GM12878 (cell line): Measurements from ENCODE around the gene MFSD6. TPM values are rescaled to one million over a fixed set of nuclear protein-coding genes. Genes with fewer than 3 reads are reported as not detected.

Source experiments
- ATAC-seq: fragments of 200-7000 bp; cut with Tn5 transposase; 3 replicates; pipeline ENCODE4 v1.9.1; 2020; ENCODE audit warnings: mild to moderate bottlenecking, moderate library complexity
- BruUV-seq: library from RNA; stranded (reverse); fragments of 400-500 nt; replicated peaks from 2 replicates; lab custom pipeline; 2021; lab: Mats Ljungman, UMichigan
- CTCF ChIA-PET: fragments of 300-600 bp; sonication (Branson Sonifier 250); formaldehyde crosslinking; extraction: SDS; loops from one replicate; lab custom pipeline; 2021; ENCODE audit warnings: inconsistent platforms; lab: Yijun Ruan, JAX
- POLR2A ChIA-PET: fragments of 350-600 bp; formaldehyde crosslinking; extraction: SDS; loops from one replicate; lab custom pipeline; 2021; ENCODE audit warnings: inconsistent platforms; lab: Charles Lee
- RAD21 ChIA-PET: fragments of 300-600 bp; sonication (Branson Sonifier 250); formaldehyde crosslinking; loops from one replicate; lab custom pipeline; 2023; ENCODE audit warnings: antibody characterized with exemption; ENCODE audit not compliant: unreplicated experiment; lab: Charles Lee
- SMC1A ChIA-PET: fragments of 300-600 bp; sonication (Branson Sonifier 250); formaldehyde crosslinking; loops from one replicate; lab custom pipeline; 2023; ENCODE audit not compliant: unreplicated experiment, uncharacterized antibody; lab: Charles Lee
- DNase-seq: peaks from one replicate; pipeline ENCODE4 v3.0.0-alpha.2; 2011; ENCODE audit warnings: low read depth, low spot score
- FAIRE-seq: peaks from 3 replicates; lab custom pipeline; 2011; peaks lifted over from hg19 to GRCh38; lab: Jason Lieb, UNC
- H2AFZ ChIP-seq: 2 replicates; pipeline ENCODE4 v1.6.0; 2011; ENCODE audit warnings: low read depth, low read length, control low read depth; ENCODE audit not compliant: control insufficient read depth
- H3K27ac ChIP-seq: 2 replicates; pipeline ENCODE4 v1.5.1; 2011; ENCODE audit warnings: control low read depth; ENCODE audit not compliant: control insufficient read depth, insufficient read depth
- H3K27me3 ChIP-seq, 2 experiments: replicated peaks in 1 of 2; 2 replicates each; pipeline versions ENCODE4 v1.6.0 to v1.6.1; 2011; ENCODE audit warnings: low read length in 1 of 2; ENCODE audit not compliant: control insufficient read depth in 2 of 2, insufficient read depth in 2 of 2
- H3K36me3 ChIP-seq, 2 experiments: 2 replicates each; pipeline ENCODE4 v1.5.1; 2011; ENCODE audit warnings: low read length in 1 of 2; ENCODE audit not compliant: control insufficient read depth in 2 of 2, insufficient read depth in 2 of 2
- H3K4me1 ChIP-seq: 2 replicates; pipeline ENCODE4 v1.6.1; 2011; ENCODE audit warnings: mild to moderate bottlenecking, low read length, moderate library complexity, mixed read lengths; ENCODE audit not compliant: control insufficient read depth, insufficient read depth
- H3K4me2 ChIP-seq: 2 replicates; pipeline ENCODE4 v1.6.0; 2011; ENCODE audit warnings: control low read depth; ENCODE audit not compliant: control insufficient read depth, insufficient read depth
- H3K4me3 ChIP-seq: fragments of 200-600 bp; sonication (generic); 2 replicates; pipeline ENCODE4 v1.5.1; 2016
- H3K79me2 ChIP-seq: 2 replicates; pipeline ENCODE4 v1.6.0; 2011; ENCODE audit warnings: low read length; ENCODE audit not compliant: control insufficient read depth, insufficient read depth
- H3K9ac ChIP-seq: 2 replicates; pipeline ENCODE4 v1.8.0; 2011; ENCODE audit warnings: low read length, control low read depth, mixed read lengths; ENCODE audit not compliant: control insufficient read depth, insufficient read depth
- H3K9me3 ChIP-seq: replicated peaks from 3 replicates; pipeline ENCODE4 v1.5.1; 2011; ENCODE audit warnings: mild to moderate bottlenecking, low read length; ENCODE audit not compliant: control insufficient read depth, insufficient read depth
- H4K20me1 ChIP-seq: 2 replicates; pipeline ENCODE4 v1.6.0; 2011; ENCODE audit not compliant: control insufficient read depth, insufficient read depth
- CBX5 ChIP-seq: sonication (generic); IDR thresholded peaks from 2 replicates; pipeline ENCODE4 v1.6.1; 2016; ENCODE audit warnings: low read depth, moderate library complexity, mild to moderate bottlenecking, inconsistent platforms
- CEBPB ChIP-seq, 2 experiments: fragments of 150-350 bp in 1 of 2; IDR thresholded peaks; 2 replicates each; pipeline ENCODE4 v1.6.1; 2012 to 2014; ENCODE audit warnings: low read depth in 2 of 2, low read length in 2 of 2, borderline replicate concordance in 1 of 2, inconsistent platforms in 1 of 2
- DPF2 ChIP-seq: fragments of 450-650 bp; IDR thresholded peaks from 2 replicates; pipeline ENCODE4 v1.6.1; 2017; ENCODE audit warnings: mild to moderate bottlenecking
- EZH2 ChIP-seq: IDR thresholded peaks from 2 replicates; pipeline ENCODE4 v1.6.1; 2012; ENCODE audit warnings: low read depth, mild to moderate bottlenecking, control low read depth, inconsistent platforms, low read length, borderline replicate concordance; ENCODE audit not compliant: control insufficient read depth
- HCFC1 ChIP-seq: fragments of 150-350 bp; IDR thresholded peaks from 2 replicates; pipeline ENCODE4 v1.6.1; 2014; ENCODE audit warnings: low read length
- KDM1A ChIP-seq: fragments of 200-600 bp; sonication (generic); IDR thresholded peaks from 2 replicates; pipeline ENCODE4 v1.6.1; 2016; ENCODE audit warnings: borderline replicate concordance
- NR2C1 ChIP-seq: fragments of 450-650 bp; IDR thresholded peaks from 2 replicates; pipeline ENCODE4 v1.6.1; 2017; ENCODE audit warnings: antibody characterized with exemption, mild to moderate bottlenecking, moderate library complexity
- POU2F2 ChIP-seq: IDR thresholded peaks from 3 replicates; pipeline ENCODE4 v1.6.1; 2011; ENCODE audit warnings: low read depth, mild to moderate bottlenecking, low read length, borderline replicate concordance
- SIN3A ChIP-seq: IDR thresholded peaks from 2 replicates; pipeline ENCODE4 v1.6.1; 2012; ENCODE audit warnings: low read depth, low read length, improper control_type of control experiment
- SMAD5 ChIP-seq: IDR thresholded peaks from 2 replicates; pipeline ENCODE4 v1.6.1; 2016; ENCODE audit warnings: antibody characterized with exemption, low read depth
- WGBS: methylation state at CpG from one replicate; pipeline ENCODE4 v1.1.6; 2016; ENCODE audit warnings: low lambda C conversion rate; ENCODE audit not compliant: insufficient replicate concordance, insufficient coverage; ENCODE audit errors: missing lambda C conversion rate; 5-methylcytosine and 5-hydroxymethylcytosine counted together
- in situ Hi-C: fragments of 300-500 bp; cut with MboI; formaldehyde crosslinking; loops from 9 replicates; pipeline ENCODE4 v1.14.3; 2018; ENCODE audit warnings: mixed read lengths
- intact Hi-C: fragments of 100-400 bp; cut with micrococcal nuclease; formaldehyde crosslinking; loops from one replicate; pipeline ENCODE4 v1.14.2; 2022; ENCODE audit not compliant: unreplicated experiment
- polyA plus RNA-seq, 11 experiments: library from polyadenylated mRNA; depleted of rRNA in 4 of 11; unstranded in 6 of 11; stranded (reverse) in 5 of 11; fragments of >200 nt; fragmentation: Nextera tagmentation in 4 of 11; fragmentation: Illumina TruSeq in 1 of 11; extraction: Ambion mirVana in 4 of 11; extraction: Trizol in 1 of 11; gene quantifications; 1 replicate in 1 of 11; 2 replicates in 10 of 11; pipeline versions ENCODE4 v1.2.1 to v1.2.3, GENCODE V29; 2011 to 2016; ENCODE audit warnings: inconsistent platforms in 2 of 11, missing spikeins in 2 of 11, low read depth in 1 of 11
- total RNA-seq, 4 experiments: library from RNA; depleted of rRNA in 3 of 4; stranded (reverse); fragments of >200 nt in 3 of 4; fragmentation: Illumina TruSeq in 1 of 4; extraction: Trizol in 1 of 4; gene quantifications; 2 replicates each; pipeline versions ENCODE4 v1.2.1 to v1.2.3, GENCODE V29; 2013 to 2021
- TF ChIP-seq, protein P1 (sequence below): fragments of 450-650 bp; formaldehyde crosslinking; IDR thresholded peaks from 2 replicates; pipeline ENCODE4 v1.4.0; 2020; ENCODE audit warnings: mild to moderate bottlenecking, moderate library complexity
- TF ChIP-seq, protein P2 (sequence below): fragments of 450-650 bp; IDR thresholded peaks from 2 replicates; pipeline ENCODE4 v1.6.1; 2018; ENCODE audit warnings: mild to moderate bottlenecking, low read depth, moderate library complexity; ENCODE audit not compliant: partially characterized antibody
- TF ChIP-seq, protein P3 (sequence below): IDR thresholded peaks from 2 replicates; pipeline ENCODE4 v1.6.1; 2012; ENCODE audit warnings: low read depth, low read length, improper control_type of control experiment
- TF ChIP-seq, protein P4 (sequence below): fragments of 450-650 bp; IDR thresholded peaks from 2 replicates; pipeline ENCODE4 v1.6.1; 2017; ENCODE audit warnings: low read depth, mild to moderate bottlenecking, moderate library complexity

MFSD6 gene
- total and polyA plus RNA-seq, 10 of the 15 experiments (the other 5 are each of a cell fraction or from before 2014, with no cell fraction given): 6.7 to 42.6 (median 24.2) TPM

DNA sequence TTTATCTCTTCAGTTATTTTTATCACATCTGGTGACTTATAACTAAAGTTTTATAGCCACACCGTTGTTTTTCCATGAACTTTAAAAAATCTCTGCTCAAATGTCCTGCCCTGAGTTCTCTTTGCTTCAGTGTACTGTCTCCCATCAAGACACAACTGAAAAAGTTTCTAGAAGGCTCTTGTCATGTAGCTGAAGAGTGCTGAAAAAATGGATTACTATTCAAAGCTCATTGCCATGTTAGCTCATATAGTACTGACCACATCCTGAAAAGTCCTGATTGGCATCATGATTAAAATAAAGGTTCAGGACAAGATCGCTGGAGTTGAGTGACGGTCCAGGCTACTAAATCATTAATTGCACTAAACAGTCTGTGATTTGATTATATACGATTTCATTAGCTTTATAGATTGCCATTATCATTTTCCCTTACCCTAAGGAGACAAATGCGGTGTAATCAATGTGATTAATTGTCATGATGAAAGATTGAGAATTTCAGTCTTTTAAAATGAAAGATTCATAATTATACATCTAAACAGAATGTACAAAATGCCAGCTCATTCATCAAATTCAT is 62.2 kb downstream of the MFSD6 start:
- no peak for FAIRE-seq

More for the DNA sequence above, 62.2 kb downstream of the MFSD6 start:
- no peak for ATAC-seq
- no peak for DNase-seq
- CTCF ChIA-PET: interaction anchor here (0.7 to 1.2 kb wide), 8 partner anchors 11 to 783 kb away, joined by 3 read pairs; no protein-coding TSS in a partner anchor
- H3K27me3 ChIP-seq: no peaks in the 10 kb centered on the region
- POLR2A ChIA-PET: interaction anchor here (0.5 kb wide), 2 partner anchors 59 to 538 kb away, joined by 4 to 12 read pairs; no protein-coding TSS in a partner anchor
- in situ Hi-C loops: no loop called here
- no peak overlapping the region for H2AFZ ChIP-seq
- TF ChIP-seq CBX5 (no peak), KDM1A (no peak), EZH2 (no peak), DPF2 (no peak), CEBPB (IDR thresholded peaks at IDR 0.05; ENCODE audit: borderline replicate concordance in 1 of 2, low read depth in 2 of 2, low read length in 2 of 2) (no peak), NR2C1 (no peak), HCFC1 (no peak), POU2F2 (no peak), SMAD5 (no peak), SIN3A (no peak)
- TF ChIP-seq, protein P1, sequence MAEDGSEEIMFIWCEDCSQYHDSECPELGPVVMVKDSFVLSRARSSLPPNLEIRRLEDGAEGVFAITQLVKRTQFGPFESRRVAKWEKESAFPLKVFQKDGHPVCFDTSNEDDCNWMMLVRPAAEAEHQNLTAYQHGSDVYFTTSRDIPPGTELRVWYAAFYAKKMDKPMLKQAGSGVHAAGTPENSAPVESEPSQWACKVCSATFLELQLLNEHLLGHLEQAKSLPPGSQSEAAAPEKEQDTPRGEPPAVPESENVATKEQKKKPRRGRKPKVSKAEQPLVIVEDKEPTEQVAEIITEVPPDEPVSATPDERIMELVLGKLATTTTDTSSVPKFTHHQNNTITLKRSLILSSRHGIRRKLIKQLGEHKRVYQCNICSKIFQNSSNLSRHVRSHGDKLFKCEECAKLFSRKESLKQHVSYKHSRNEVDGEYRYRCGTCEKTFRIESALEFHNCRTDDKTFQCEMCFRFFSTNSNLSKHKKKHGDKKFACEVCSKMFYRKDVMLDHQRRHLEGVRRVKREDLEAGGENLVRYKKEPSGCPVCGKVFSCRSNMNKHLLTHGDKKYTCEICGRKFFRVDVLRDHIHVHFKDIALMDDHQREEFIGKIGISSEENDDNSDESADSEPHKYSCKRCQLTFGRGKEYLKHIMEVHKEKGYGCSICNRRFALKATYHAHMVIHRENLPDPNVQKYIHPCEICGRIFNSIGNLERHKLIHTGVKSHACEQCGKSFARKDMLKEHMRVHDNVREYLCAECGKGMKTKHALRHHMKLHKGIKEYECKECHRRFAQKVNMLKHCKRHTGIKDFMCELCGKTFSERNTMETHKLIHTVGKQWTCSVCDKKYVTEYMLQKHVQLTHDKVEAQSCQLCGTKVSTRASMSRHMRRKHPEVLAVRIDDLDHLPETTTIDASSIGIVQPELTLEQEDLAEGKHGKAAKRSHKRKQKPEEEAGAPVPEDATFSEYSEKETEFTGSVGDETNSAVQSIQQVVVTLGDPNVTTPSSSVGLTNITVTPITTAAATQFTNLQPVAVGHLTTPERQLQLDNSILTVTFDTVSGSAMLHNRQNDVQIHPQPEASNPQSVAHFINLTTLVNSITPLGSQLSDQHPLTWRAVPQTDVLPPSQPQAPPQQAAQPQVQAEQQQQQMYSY: no peak
- TF ChIP-seq, protein P2, sequence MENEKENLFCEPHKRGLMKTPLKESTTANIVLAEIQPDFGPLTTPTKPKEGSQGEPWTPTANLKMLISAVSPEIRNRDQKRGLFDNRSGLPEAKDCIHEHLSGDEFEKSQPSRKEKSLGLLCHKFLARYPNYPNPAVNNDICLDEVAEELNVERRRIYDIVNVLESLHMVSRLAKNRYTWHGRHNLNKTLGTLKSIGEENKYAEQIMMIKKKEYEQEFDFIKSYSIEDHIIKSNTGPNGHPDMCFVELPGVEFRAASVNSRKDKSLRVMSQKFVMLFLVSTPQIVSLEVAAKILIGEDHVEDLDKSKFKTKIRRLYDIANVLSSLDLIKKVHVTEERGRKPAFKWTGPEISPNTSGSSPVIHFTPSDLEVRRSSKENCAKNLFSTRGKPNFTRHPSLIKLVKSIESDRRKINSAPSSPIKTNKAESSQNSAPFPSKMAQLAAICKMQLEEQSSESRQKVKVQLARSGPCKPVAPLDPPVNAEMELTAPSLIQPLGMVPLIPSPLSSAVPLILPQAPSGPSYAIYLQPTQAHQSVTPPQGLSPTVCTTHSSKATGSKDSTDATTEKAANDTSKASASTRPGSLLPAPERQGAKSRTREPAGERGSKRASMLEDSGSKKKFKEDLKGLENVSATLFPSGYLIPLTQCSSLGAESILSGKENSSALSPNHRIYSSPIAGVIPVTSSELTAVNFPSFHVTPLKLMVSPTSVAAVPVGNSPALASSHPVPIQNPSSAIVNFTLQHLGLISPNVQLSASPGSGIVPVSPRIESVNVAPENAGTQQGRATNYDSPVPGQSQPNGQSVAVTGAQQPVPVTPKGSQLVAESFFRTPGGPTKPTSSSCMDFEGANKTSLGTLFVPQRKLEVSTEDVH: no peak
- TF ChIP-seq, protein P3, sequence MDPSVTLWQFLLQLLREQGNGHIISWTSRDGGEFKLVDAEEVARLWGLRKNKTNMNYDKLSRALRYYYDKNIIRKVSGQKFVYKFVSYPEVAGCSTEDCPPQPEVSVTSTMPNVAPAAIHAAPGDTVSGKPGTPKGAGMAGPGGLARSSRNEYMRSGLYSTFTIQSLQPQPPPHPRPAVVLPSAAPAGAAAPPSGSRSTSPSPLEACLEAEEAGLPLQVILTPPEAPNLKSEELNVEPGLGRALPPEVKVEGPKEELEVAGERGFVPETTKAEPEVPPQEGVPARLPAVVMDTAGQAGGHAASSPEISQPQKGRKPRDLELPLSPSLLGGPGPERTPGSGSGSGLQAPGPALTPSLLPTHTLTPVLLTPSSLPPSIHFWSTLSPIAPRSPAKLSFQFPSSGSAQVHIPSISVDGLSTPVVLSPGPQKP: no peak
- TF ChIP-seq, protein P4, sequence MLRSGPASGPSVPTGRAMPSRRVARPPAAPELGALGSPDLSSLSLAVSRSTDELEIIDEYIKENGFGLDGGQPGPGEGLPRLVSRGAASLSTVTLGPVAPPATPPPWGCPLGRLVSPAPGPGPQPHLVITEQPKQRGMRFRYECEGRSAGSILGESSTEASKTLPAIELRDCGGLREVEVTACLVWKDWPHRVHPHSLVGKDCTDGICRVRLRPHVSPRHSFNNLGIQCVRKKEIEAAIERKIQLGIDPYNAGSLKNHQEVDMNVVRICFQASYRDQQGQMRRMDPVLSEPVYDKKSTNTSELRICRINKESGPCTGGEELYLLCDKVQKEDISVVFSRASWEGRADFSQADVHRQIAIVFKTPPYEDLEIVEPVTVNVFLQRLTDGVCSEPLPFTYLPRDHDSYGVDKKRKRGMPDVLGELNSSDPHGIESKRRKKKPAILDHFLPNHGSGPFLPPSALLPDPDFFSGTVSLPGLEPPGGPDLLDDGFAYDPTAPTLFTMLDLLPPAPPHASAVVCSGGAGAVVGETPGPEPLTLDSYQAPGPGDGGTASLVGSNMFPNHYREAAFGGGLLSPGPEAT: no peak
- 97% methylated on average over 5 of the region's 5 CpGs for WGBS
- no peaks in the 10 kb centered on the region for H4K20me1 ChIP-seq
- no TSS peak for BruUV-seq
- RAD21 ChIA-PET: interaction anchor here (1.4 kb wide), 1 partner anchor 11 kb away, joined by 4 read pairs; no protein-coding TSS in a partner anchor
- H3K79me2 ChIP-seq: peaks cover 34% of the 10 kb centered on the region
- intact Hi-C loops: no loop called here
- no peak overlapping the region for H3K4me2 ChIP-seq
- no peaks in the 10 kb centered on the region; the same call in 1 of the 3 replicates for H3K9me3 ChIP-seq
- SMC1A ChIA-PET: interaction anchor here (0.6 to 1.6 kb wide), 9 partner anchors 11 to 90 kb away, joined by 3 to 9 read pairs (median 3); no protein-coding TSS in a partner anchor
- H3K27ac ChIP-seq: peak overlapping the region; percentile 82
- no peak overlapping the region for H3K9ac ChIP-seq
- peaks cover 0 to 5% of the 10 kb centered on the region in 2 experiments; a peak in 2 of 4 replicates for H3K36me3 ChIP-seq
- H3K4me1 ChIP-seq: peaks cover 48% of the 10 kb centered on the region
- H3K4me3 ChIP-seq: no peak overlapping the region
